DLD1 (cell line): ENCODE data around the gene MAGEL2.
"Not testable (repeated sequence)": the region's sequence is repeated elsewhere in the genome, so short reads cannot be mapped to it uniquely, and the experiment has no call there.

ENCODE experiments used
- in situ Hi-C: cut with HindIII; loops from 2 replicates; pipeline ENCODE4 v1.10.0; 2017; ENCODE audit warnings: low sequenced_read_pairs

The MAGEL2 gene

GRCh38 chr15:23616536-23616935, 31.1 kb downstream of the MAGEL2 start:
- in situ Hi-C loops, result no loop called here

- in situ Hi-C loops, result no loop called here
Measured at GRCh38 chr15:23606226-23606625, 41.4 kb downstream of the MAGEL2 start.

- in situ Hi-C loops, result no loop called here
Measured at GRCh38 chr15:23602124-23602523, 45.5 kb downstream of the MAGEL2 start.

GRCh38 chr15:23599053-23599452, 48.6 kb downstream of the MAGEL2 start:
- in situ Hi-C loops, result no loop called here

GRCh38 chr15:23597278-23597677, 50.4 kb downstream of the MAGEL2 start:
- in situ Hi-C loops, result not testable (repeated sequence)

GRCh38 chr15:23596736-23597135, 50.9 kb downstream of the MAGEL2 start:
- in situ Hi-C loops, result no loop called here

GRCh38 chr15:23595368-23595767, 52.3 kb downstream of the MAGEL2 start:
- in situ Hi-C loops, result no loop called here

- in situ Hi-C loops, result no loop called here
Measured at GRCh38 chr15:23594252-23594770, 53.4 kb downstream of the MAGEL2 start.
